HCT116 (cell line): ENCODE data around the gene ZNF213.

Experiments used
- EZH2 ChIP-seq: fragments of 200-600 bp; sonication (generic); IDR thresholded peaks from 2 replicates; pipeline ENCODE4 v1.6.1; 2017; ENCODE audit warnings: antibody characterized with exemption, mixed run types
- POLR2A ChIP-seq: IDR thresholded peaks from 2 replicates; pipeline ENCODE4 v1.7.0; 2011; ENCODE audit warnings: borderline replicate concordance; ENCODE audit not compliant: insufficient read depth, insufficient read length; ENCODE audit errors: extremely low read depth
- POLR2AphosphoS5 ChIP-seq: IDR thresholded peaks from 2 replicates; pipeline ENCODE4 v1.6.1; 2011; ENCODE audit warnings: mild to moderate bottlenecking, low read depth, low read length, moderate library complexity
- SIN3A ChIP-seq: IDR thresholded peaks from 2 replicates; pipeline ENCODE4 v1.6.1; 2012; ENCODE audit warnings: low read depth
- TCF7L2 ChIP-seq: IDR thresholded peaks from 2 replicates; pipeline ENCODE4 v1.7.0; 2011; ENCODE audit warnings: borderline replicate concordance, inconsistent platforms; ENCODE audit not compliant: insufficient read depth, insufficient read length; ENCODE audit errors: extremely low read depth
- TF ChIP-seq, protein P1 (sequence below): IDR thresholded peaks from 2 replicates; pipeline ENCODE4 v1.6.1; 2012
- TF ChIP-seq, protein P2 (sequence below): IDR thresholded peaks from 2 replicates; pipeline ENCODE4 v1.6.1; 2011; ENCODE audit warnings: mild to moderate bottlenecking, low read length, moderate library complexity; ENCODE audit not compliant: insufficient replicate concordance; ENCODE audit errors: extremely low read depth
- TF ChIP-seq, protein P3 (sequence below), 3 experiments: fragments of 200-600 bp in 1 of 3; sonication (generic) in 1 of 3; IDR thresholded peaks in 2 of 3; conservative IDR thresholded peaks in 1 of 3; 2 replicates each; pipeline ENCODE4 v1.5.1; 2012 to 2017; ENCODE audit warnings: low read depth in 2 of 3, low read length in 2 of 3, antibody characterized with exemption in 1 of 3, borderline replicate concordance in 1 of 3, control low read depth in 1 of 3, mild to moderate bottlenecking in 1 of 3, mixed read lengths in 1 of 3, mixed run types in 1 of 3, moderate library complexity in 1 of 3; ENCODE audit not compliant: insufficient read depth in 1 of 3
- TF ChIP-seq, protein P4 (sequence below): IDR thresholded peaks from 2 replicates; pipeline ENCODE4 v1.6.1; 2012

DNA sequence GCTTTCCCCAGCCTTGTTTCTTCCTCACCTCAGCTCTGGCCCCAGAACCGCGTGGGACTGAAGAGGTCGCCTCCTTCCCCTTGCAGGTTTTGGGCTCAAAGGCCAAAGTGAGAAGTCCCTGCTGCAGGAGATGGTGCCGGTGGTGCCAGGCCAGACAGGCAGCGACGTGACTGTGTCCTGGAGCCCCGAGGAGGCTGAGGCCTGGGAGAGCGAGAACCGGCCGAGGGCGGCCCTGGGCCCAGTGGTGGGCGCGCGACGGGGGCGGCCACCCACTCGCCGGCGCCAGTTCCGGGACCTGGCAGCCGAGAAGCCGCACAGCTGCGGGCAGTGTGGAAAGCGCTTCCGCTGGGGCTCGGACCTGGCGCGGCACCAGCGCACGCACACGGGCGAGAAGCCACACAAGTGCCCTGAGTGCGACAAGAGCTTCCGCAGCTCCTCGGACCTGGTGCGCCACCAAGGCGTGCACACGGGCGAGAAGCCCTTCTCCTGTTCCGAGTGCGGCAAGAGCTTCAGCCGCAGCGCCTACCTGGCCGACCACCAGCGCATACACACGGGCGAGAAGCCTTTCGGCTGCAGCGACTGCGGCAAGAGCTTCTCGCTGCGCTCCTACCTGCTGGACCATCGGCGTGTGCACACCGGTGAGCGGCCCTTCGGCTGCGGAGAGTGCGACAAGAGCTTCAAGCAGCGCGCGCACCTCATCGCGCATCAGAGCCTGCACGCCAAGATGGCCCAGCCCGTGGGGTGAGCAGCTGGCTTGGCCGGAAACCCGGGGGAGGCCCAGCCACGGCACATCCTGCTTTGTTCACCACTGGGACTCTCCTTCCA lies 6.0 kb downstream of the ZNF213 start:
- TF ChIP-seq EZH2 (no peak), POLR2AphosphoS5 (no peak), SIN3A (no peak), TCF7L2 (no peak), POLR2A (no peak)
- TF ChIP-seq, protein P1, sequence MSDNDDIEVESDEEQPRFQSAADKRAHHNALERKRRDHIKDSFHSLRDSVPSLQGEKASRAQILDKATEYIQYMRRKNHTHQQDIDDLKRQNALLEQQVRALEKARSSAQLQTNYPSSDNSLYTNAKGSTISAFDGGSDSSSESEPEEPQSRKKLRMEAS, result no peak
- TF ChIP-seq, protein P2, sequence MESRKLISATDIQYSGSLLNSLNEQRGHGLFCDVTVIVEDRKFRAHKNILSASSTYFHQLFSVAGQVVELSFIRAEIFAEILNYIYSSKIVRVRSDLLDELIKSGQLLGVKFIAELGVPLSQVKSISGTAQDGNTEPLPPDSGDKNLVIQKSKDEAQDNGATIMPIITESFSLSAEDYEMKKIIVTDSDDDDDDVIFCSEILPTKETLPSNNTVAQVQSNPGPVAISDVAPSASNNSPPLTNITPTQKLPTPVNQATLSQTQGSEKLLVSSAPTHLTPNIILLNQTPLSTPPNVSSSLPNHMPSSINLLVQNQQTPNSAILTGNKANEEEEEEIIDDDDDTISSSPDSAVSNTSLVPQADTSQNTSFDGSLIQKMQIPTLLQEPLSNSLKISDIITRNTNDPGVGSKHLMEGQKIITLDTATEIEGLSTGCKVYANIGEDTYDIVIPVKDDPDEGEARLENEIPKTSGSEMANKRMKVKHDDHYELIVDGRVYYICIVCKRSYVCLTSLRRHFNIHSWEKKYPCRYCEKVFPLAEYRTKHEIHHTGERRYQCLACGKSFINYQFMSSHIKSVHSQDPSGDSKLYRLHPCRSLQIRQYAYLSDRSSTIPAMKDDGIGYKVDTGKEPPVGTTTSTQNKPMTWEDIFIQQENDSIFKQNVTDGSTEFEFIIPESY, result no peak
- TF ChIP-seq, protein P3, sequence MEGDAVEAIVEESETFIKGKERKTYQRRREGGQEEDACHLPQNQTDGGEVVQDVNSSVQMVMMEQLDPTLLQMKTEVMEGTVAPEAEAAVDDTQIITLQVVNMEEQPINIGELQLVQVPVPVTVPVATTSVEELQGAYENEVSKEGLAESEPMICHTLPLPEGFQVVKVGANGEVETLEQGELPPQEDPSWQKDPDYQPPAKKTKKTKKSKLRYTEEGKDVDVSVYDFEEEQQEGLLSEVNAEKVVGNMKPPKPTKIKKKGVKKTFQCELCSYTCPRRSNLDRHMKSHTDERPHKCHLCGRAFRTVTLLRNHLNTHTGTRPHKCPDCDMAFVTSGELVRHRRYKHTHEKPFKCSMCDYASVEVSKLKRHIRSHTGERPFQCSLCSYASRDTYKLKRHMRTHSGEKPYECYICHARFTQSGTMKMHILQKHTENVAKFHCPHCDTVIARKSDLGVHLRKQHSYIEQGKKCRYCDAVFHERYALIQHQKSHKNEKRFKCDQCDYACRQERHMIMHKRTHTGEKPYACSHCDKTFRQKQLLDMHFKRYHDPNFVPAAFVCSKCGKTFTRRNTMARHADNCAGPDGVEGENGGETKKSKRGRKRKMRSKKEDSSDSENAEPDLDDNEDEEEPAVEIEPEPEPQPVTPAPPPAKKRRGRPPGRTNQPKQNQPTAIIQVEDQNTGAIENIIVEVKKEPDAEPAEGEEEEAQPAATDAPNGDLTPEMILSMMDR (IDR thresholded peaks at IDR 0.05 in 2 of 3, conservative IDR thresholded peaks at IDR 0.05 in 1 of 3; ENCODE audit: borderline replicate concordance in 1 of 3, insufficient read depth in 1 of 3, low read depth in 2 of 3, low read length in 2 of 3), result no peak
- TF ChIP-seq, protein P4, sequence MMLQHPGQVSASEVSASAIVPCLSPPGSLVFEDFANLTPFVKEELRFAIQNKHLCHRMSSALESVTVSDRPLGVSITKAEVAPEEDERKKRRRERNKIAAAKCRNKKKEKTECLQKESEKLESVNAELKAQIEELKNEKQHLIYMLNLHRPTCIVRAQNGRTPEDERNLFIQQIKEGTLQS, result no peak
